NCI-H82 (cell line): ENCODE data around the gene KDM4F.

Source experiments
- DNase-seq: peaks from one replicate; lab custom pipeline; 2025; lab: John Stamatoyannopoulos, UW

Gene KDM4F

GRCh38 chr11:95065336-95065735, 16.1 kb downstream of the KDM4F start:
- no peak for DNase-seq

GRCh38 chr11:95066716-95067038, 17.5 kb downstream of the KDM4F start, which contains the start of gene SRSF8:
Gene SRSF8, plus strand, starts transcription at chr11:95066919. Its CDS starts 308 bp downstream, at chr11:95067227.
- DNase-seq: peak; percentile 84

GRCh38 chr11:95067039-95067840, 18.0 kb downstream of the KDM4F start:
- peak; percentile 84 for DNase-seq

GRCh38 chr11:95067841-95068219, 18.6 kb downstream of the KDM4F start:
- DNase-seq: no peak

GRCh38 chr11:95068549-95068948, 19.3 kb downstream of the KDM4F start:
- peak; percentile 94 for DNase-seq

GRCh38 chr11:95070471-95070870, 21.2 kb downstream of the KDM4F start:
- DNase-seq: no peak

- no peak for DNase-seq
These were observed 23.7 kb downstream of the KDM4F start for GRCh38 chr11:95072948-95073347.

- no peak for DNase-seq
These were observed 25.8 kb downstream of the KDM4F start for GRCh38 chr11:95074792-95075563.

- DNase-seq: no peak
These were observed 27.2 kb downstream of the KDM4F start for GRCh38 chr11:95076416-95076815.

GRCh38 chr11:95076981-95077380, 27.8 kb downstream of the KDM4F start:
- DNase-seq: peak; percentile 4

- DNase-seq: peak; percentile 48
These were observed 29.3 kb downstream of the KDM4F start for GRCh38 chr11:95078526-95078925.

- DNase-seq: no peak
These were observed 31.8 kb downstream of the KDM4F start for GRCh38 chr11:95081010-95081409.

- no peak for DNase-seq
These were observed 32.2 kb downstream of the KDM4F start for GRCh38 chr11:95081412-95081811.

GRCh38 chr11:95082576-95083001, 33.4 kb downstream of the KDM4F start:
- no peak for DNase-seq

- no peak for DNase-seq
These were observed 35.3 kb downstream of the KDM4F start for GRCh38 chr11:95084509-95084908.

- DNase-seq: no peak
These were observed 36.0 kb downstream of the KDM4F start for GRCh38 chr11:95085117-95085816.

GRCh38 chr11:95086151-95086550, 36.9 kb downstream of the KDM4F start:
- DNase-seq: peak; percentile 55

GRCh38 chr11:95086836-95087570, 37.8 kb downstream of the KDM4F start:
- DNase-seq: no peak

GRCh38 chr11:95088946-95089619, 39.9 kb downstream of the KDM4F start:
- DNase-seq: no peak

GRCh38 chr11:95089620-95090542, 40.7 kb downstream of the KDM4F start, which contains the start of gene ENDOD1:
Gene ENDOD1, plus strand, starts transcription at chr11:95089846. Its CDS starts 82 bp downstream, at chr11:95089928.
- DNase-seq: peak; percentile 77
